Adrenal gland (tissue), 5 donors: ENCODE data around the gene CAMTA1.

Experiments used
- POLR2A ChIP-seq, 2 donors: fragments of 450-650 bp; IDR thresholded peaks; one replicate each; pipeline ENCODE4 v1.6.1; 2017; ENCODE audit warnings: antibody characterized with exemption in 2 of 2, mild to moderate bottlenecking in 2 of 2, moderate library complexity in 1 of 2
- TF ChIP-seq, protein P1 (sequence below), 6 experiments: fragments of 450-650 bp in 4 of 6; fragments of 200-600 bp in 2 of 6; sonication (generic) in 1 of 6; IDR thresholded peaks; 1 replicate in 5 of 6; 2 replicates in 1 of 6; pipeline versions ENCODE4 v1.5.1 to v1.8.0; 2016 to 2021; ENCODE audit warnings: antibody characterized with exemption in 6 of 6, mild to moderate bottlenecking in 2 of 6, moderate library complexity in 1 of 6
- donor health status: DM: no; HTN: no; CAD: no.

DNA sequence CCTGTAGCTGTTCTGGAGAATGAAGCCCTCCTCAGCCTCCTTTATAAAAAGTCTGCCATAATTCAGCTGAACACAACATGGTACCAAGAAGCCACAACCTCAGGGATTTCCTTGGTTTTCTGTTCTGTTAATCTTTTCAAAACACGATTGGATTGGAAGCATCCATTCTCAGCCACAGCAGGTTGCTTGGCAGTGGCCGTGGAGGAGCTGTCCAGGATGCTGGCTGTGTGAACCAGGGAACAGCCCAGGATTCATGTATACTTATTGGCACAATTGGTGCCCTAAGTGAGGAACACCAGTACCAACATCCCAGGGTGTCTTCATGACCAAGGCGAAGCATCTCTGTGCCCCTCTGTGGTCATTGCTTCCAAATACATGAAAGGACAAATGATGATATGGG lies 393.5 kb downstream of the CAMTA1 start:
- TF ChIP-seq, protein P1, sequence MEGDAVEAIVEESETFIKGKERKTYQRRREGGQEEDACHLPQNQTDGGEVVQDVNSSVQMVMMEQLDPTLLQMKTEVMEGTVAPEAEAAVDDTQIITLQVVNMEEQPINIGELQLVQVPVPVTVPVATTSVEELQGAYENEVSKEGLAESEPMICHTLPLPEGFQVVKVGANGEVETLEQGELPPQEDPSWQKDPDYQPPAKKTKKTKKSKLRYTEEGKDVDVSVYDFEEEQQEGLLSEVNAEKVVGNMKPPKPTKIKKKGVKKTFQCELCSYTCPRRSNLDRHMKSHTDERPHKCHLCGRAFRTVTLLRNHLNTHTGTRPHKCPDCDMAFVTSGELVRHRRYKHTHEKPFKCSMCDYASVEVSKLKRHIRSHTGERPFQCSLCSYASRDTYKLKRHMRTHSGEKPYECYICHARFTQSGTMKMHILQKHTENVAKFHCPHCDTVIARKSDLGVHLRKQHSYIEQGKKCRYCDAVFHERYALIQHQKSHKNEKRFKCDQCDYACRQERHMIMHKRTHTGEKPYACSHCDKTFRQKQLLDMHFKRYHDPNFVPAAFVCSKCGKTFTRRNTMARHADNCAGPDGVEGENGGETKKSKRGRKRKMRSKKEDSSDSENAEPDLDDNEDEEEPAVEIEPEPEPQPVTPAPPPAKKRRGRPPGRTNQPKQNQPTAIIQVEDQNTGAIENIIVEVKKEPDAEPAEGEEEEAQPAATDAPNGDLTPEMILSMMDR (IDR thresholded peaks at IDR 0.05) = no peak
- TF ChIP-seq POLR2A (IDR thresholded peaks at IDR 0.05) = no peak
